Measurements from ENCODE around the gene TAS1R3. TPM values are rescaled to one million over a fixed set of nuclear protein-coding genes. Genes with fewer than 3 reads are reported as not detected.

Gene TAS1R3
- total RNA-seq, 2 donors from 2014 or later = 0.81 to 0.89 TPM

DNA sequence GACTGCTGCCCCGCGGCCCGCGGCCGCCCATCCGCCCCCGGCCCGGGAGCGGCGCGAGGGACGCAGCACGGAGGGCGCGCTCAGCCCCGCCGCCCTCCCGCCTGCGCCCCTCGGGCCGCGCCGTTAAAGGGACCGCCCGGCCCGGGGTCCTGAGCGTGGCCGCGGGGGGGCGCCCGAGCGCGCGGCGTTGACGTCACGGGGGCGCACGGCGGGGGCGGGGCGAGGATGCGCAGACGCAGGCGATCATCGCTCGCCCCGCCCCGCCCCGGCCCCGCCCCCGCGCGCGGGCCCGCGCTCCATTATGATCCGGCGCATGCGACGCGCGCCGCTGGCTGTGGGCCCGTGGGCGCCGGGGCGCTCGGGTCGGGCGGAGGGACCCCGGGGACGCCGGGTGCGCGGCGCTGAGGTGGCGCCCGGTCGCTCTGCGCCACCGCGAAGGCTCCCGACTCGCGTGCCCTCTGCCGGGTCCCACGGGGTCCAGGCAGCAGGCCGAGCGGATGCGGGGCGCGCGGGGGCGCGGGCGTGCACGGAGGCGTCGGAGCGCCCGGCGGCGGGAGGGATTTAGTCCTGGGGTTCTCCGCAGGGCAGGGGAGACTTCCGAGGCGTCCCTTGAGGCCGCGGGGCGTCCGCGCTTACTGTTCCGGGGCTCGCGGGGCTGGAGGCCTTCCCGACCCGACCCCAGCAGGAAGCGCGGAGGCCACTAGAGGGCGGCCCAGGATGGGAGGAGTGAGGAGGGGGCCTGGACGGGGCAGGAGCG lies 18.4 kb downstream of the TAS1R3 start, which contains the start of gene DVL1:
Gene DVL1, minus strand, starts transcription at position 163 of the 757 bp plus-strand sequence. CDS start 353 bp downstream, outside the sequence.
- peak; percentile 84 for DNase-seq (ENCODE audit: low spot score)
- Mint-ChIP-seq H3K4me1 (ENCODE audit: low read depth in 2 of 2) (peaks cover 0 to 14% of the 10 kb centered on the region in 2 donors), H3K36me3 (no peaks in the 10 kb centered on the region), H3K4me3 (peak within 1 kb of the TSS; percentile 69), H3K9me3 (no peaks in the 10 kb centered on the region), H3K27ac (no peak within 1 kb of the TSS), H3K27me3 (peaks cover 0 to 6% of the 10 kb centered on the region in 2 donors)
- peak; percentile 88 to 91 for ATAC-seq

DNA sequence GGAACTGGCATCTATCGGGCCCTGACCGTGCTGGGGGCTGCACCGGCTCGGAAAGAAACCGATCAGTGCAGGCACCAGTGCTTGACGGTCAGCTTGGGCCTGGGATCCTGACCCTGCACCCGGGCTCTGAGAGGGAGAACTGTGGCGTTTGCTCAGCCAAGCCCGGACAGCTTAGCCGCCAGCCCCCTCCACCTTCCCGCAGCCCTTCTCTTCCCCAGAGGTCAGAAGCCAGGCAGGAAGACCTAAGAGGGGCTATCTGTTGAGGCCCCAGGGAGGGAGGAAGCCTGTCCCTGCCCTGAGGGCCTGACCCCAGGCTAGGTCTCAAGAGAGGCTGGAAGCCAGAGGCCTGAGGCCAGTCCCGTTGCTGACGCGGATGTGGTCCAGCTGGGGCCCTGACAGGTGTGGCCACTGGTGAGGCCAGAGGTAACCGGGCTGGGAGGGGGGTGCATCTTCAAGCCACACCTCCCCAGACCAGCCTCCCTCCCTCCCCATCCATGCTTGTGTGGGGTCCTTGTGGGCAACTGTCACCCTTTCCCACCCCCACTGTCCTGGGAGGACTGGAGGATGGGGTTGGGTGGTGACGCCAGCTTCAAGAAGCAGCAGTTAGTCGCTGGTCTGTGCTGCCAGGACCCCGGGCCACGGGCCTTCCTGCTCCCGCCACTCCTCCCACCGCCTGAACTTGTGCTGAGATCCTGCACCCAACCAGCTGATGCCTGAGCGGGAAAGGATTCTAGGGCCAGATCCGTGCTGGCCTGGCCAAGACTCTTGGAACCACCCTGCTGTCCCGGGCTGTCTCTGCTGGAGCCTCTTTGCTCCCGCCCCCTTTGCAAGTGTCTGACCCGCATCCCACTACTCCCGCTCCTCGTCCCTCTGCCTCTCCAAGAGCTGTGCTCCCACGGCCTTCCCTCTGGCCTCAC lies 20.7 kb downstream of the TAS1R3 start:
- DNase-seq (ENCODE audit: low spot score) = no peak
- H3K9me3 Mint-ChIP-seq = no peaks in the 10 kb centered on the region
- H3K27ac Mint-ChIP-seq = peak overlapping the region; percentile 26 to 60
- no peaks in the 10 kb centered on the region for H3K36me3 Mint-ChIP-seq
- H3K4me3 Mint-ChIP-seq = peak overlapping the region; percentile 62
- H3K27me3 Mint-ChIP-seq = peaks cover 0 to 6% of the 10 kb centered on the region in 2 donors
- H3K4me1 Mint-ChIP-seq (ENCODE audit: low read depth in 2 of 2) = peaks cover 0 to 12% of the 10 kb centered on the region in 2 donors
- no peak for ATAC-seq

DNA sequence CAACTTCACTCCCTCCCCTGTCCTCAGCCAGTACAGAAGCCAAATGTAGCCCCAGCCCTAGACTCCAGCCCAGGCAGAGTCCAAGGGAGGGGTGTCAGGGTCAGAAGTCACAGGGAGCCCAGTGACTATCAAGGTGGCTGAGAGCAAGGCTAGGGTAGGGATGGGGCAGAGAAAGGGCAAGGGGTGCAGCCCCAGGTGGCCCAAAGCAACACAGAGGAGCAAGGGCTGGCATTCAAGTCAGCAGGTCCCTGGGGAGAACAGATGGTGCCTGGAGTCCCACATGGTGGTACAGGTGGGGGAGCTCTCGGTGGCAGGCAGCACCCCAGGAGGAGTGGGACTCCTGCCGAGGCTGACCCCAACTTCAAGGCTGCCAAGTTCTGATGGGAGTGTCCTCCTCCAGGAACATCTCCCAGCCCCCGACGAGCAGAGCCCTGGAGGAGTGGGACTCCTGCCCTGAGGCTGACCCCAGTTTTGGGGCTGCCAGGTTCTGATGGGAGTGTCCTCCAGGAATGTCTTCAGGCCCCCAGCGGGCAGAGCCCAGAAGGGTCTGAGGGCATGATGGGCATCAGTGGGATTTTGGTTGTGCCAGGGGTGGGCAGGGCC lies 21.8 kb downstream of the TAS1R3 start:
- Mint-ChIP-seq H3K4me3 (no peak overlapping the region), H3K4me1 (ENCODE audit: low read depth in 2 of 2) (peaks cover 0 to 7% of the 10 kb centered on the region in 2 donors), H3K36me3 (no peaks in the 10 kb centered on the region), H3K27me3 (peaks cover 0 to 8% of the 10 kb centered on the region in 2 donors), H3K9me3 (no peaks in the 10 kb centered on the region), H3K27ac (no peak overlapping the region)
- no peak for DNase-seq (ENCODE audit: low spot score)
- no peak for ATAC-seq

DNA sequence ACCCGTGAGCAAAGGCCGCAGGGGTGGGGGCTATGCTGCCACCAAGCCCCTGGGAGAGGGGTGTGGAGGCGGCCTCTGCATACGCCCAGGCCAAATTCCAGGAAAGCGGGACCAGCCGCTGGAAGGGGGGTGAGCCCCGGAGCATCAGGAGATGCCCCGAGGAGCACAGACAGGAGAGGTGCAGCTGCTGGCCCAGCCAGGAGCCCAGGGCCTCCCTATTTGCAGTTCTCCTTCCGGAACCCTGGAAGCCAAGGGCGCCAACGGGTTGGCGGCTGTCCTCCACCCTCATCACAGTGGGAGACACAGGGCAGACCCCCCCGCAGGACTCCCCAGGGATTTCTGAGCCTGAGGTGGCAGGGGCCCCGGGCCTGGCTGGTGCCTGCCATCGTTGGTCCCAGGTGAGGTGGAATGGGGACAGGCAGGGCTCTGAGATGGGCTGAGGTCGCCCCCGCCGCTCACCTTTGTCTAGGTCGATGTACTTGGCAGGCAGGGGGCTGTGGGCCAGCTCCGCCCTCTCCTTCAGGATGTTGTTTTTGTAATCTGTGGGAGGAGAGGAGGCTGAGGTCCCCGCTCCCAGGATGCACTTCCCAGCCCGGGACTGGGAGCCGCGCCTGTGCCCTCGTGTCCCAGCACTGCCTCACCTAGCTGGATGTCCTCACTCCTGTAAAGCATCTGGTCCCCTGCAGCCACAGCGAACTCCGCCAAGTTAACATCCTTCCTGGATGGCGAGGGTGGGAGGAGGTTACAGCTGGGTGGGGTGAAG lies 22.5 kb downstream of the TAS1R3 start:
- H3K27me3 Mint-ChIP-seq = peaks cover 0 to 9% of the 10 kb centered on the region in 2 donors
- no peak for ATAC-seq
- peaks cover 0 to 7% of the 10 kb centered on the region in 2 donors for H3K4me1 Mint-ChIP-seq (ENCODE audit: low read depth in 2 of 2)
- no peak overlapping the region for H3K27ac Mint-ChIP-seq
- DNase-seq (ENCODE audit: low spot score) = no peak
- no peak overlapping the region for H3K4me3 Mint-ChIP-seq
- no peaks in the 10 kb centered on the region for H3K36me3 Mint-ChIP-seq
- H3K9me3 Mint-ChIP-seq = no peaks in the 10 kb centered on the region

DNA sequence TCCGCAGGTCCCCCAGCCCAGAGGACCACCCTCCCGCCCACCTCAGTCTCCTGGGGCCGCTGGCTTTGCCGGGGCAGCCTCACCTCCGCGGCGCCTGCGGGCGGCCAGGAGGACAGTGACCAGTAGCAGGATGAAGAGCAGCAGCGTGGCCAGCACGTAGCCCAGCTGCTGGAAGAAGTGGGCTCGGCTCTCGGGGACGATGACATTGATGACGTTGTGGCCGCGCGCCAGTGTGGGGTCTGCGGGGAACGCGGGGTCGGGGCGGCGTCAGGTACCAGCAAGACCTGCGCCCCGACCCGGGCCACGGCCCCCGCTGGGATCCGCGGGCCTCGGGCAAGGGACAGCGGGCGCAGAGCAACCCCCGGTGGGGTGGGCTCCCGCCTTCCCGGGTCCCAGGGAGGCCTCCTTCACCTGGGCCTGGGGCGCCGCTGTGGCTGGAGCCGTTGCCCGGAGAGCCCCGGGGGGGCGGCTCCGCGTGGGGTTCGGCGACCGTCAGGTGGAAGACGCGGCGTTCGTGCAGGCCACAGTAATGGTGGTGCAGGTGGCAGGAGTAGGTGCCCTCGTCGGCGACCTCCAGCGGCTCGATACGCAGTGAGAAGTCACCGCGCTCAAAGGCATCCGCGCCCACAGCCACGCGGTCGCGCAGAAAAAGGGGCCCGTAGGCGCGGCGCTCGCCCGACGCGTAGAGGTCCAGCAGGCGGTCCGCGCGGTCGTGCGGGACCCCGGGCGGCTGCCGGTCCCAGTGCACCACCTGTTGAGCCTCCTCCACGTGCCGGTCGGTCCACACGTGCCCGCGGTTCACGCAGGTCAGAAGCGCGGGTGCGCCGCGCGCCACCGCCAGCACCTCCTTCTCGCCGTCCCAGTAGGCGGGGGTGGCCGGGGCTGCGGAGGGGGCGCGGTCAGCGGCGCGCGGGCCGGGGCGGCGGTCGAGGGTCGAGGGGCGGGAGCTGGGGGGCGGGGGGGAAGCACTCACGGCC lies 23.5 kb downstream of the TAS1R3 start:
- no peak for ATAC-seq
- no peaks in the 10 kb centered on the region for H3K9me3 Mint-ChIP-seq
- H3K27ac Mint-ChIP-seq = no peak overlapping the region
- no peak for DNase-seq (ENCODE audit: low spot score)
- H3K4me3 Mint-ChIP-seq = no peak overlapping the region
- H3K36me3 Mint-ChIP-seq = no peaks in the 10 kb centered on the region
- peaks cover 0 to 9% of the 10 kb centered on the region in 2 donors for H3K27me3 Mint-ChIP-seq
- peaks cover 0 to 10% of the 10 kb centered on the region in 2 donors for H3K4me1 Mint-ChIP-seq (ENCODE audit: low read depth in 2 of 2)

DNA sequence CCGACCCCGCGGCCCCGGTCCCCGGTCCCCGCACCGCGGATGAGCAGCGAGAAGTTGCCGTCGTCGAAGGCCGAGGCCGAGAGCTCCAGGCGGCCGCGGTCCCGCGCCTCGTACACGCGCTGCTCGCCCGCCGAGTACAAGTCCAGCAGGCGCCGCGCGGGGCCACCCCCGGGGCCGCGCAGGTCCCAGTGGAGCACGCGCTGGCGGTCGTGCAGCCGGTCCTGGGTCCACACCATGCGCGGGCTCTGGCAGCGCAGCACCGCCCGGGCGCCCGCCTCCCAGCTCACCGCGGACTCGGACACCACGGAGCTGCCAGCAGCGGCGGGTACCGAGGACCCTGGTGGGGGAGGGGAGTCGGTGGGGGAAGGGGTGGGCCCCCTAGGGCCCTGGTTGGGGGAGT lies 24.3 kb downstream of the TAS1R3 start:
- Mint-ChIP-seq H3K9me3 (no peaks in the 10 kb centered on the region), H3K27me3 (peaks cover under 1 to 9% of the 10 kb centered on the region in 2 donors), H3K4me1 (ENCODE audit: low read depth in 2 of 2) (peaks cover 0 to 10% of the 10 kb centered on the region in 2 donors), H3K27ac (no peak overlapping the region), H3K36me3 (no peaks in the 10 kb centered on the region), H3K4me3 (no peak overlapping the region)
- ATAC-seq = peak; percentile 29 to 52
- DNase-seq (ENCODE audit: low spot score) = no peak

DNA sequence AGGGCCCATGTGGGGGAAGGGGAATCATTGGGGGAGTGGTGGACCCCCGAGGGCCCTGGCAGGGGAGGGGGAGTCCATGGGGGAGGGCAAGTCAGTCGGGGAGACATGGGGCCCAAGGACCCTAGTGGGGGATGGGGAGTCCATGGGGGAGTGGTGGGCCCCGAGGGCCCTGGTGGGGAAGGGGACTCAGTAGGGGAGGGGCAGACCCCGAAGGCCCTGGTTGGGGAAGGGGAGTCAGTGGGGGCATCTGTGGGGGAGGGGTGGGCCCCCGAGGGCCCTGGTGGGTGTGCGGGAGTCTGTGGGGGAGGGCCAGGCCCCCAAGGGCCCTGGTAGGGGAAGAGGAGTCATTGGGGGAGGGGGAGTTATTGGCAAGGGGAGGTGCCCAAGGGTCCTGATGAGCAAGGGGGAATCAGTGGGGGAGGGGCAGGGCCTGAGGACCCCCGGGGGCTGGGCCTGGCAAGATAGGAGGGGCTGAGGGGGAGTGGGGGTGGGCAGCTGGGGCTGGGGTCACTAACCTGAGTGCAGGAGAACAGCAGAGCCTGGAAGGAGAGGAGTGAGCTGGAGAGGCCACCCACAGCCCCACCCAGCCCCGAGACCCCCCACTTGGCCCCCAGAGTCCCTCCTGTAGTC lies 25.2 kb downstream of the TAS1R3 start:
- no peak for ATAC-seq
- Mint-ChIP-seq H3K36me3 (no peaks in the 10 kb centered on the region), H3K4me3 (no peak overlapping the region), H3K27ac (no peak overlapping the region), H3K4me1 (ENCODE audit: low read depth in 2 of 2) (peaks cover 0 to 10% of the 10 kb centered on the region in 2 donors), H3K27me3 (peaks cover 9 to 14% of the 10 kb centered on the region in 2 donors), H3K9me3 (no peaks in the 10 kb centered on the region)
- no peak for DNase-seq (ENCODE audit: low spot score)

DNA sequence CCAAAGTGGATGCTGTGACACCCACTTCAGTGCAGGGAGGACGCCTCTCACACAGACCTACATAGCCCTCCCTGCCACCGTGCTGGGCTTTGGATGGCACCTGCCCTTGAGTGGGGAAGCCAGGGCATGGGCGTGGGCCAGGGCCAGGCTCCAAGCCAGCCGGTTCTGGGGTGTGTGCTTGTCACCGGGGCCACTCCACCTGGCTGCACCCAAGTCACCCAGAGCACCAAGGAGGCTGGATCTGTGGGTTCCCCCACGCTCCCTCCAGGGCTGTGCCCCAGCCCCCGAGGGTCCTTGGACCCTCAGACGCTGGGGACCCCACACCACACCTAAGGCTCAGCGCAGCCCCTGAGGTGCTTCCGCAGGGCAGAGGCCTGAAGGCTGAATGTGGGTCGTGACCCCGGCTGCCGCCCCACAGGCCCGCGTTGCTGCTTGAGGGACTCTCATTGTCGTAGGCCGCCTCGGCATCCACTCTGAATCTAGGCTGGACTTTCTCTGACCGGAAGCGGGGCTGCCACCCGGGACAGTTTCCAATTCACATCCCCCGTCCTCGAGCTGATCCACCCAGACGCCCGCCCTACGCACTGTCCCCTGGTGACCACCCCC lies 25.8 kb downstream of the TAS1R3 start:
- H3K4me1 Mint-ChIP-seq (ENCODE audit: low read depth in 2 of 2) = peaks cover 0 to 10% of the 10 kb centered on the region in 2 donors
- H3K4me3 Mint-ChIP-seq = no peak overlapping the region
- H3K27ac Mint-ChIP-seq = no peak overlapping the region
- no peaks in the 10 kb centered on the region for H3K36me3 Mint-ChIP-seq
- H3K9me3 Mint-ChIP-seq = no peaks in the 10 kb centered on the region
- no peak for DNase-seq (ENCODE audit: low spot score)
- ATAC-seq = no peak
- peaks cover 10 to 14% of the 10 kb centered on the region in 2 donors for H3K27me3 Mint-ChIP-seq

DNA sequence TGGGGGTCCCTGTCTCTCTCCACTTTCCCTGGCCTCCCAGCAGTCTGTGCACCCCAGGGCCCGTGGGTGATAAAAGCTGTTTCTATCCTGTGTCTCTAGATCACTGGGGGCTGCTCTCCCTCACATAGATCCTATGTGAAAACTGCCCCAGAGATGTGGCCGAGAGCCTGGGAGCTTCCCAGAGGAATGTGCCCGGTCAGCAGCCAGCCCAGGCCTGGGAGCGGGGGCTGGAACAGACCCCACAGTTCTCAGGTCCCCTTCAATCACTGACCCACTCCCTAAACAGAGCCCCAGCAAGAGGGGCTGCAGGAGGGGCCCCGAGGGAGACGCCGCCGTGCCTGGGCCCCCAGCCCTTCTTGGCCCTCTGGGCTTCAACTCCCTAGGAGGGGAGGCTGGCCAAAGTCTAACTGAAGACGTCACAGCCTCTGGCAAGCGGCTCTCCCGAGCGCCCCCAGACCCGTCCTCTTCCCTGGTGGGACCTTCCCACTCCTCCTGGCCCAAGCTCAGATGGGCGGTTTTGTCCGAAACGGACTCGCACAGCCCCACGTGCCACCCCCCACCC lies 26.9 kb downstream of the TAS1R3 start:
- peaks cover 0 to 5% of the 10 kb centered on the region in 2 donors for H3K4me1 Mint-ChIP-seq (ENCODE audit: low read depth in 2 of 2)
- H3K27ac Mint-ChIP-seq = no peak overlapping the region
- no peaks in the 10 kb centered on the region for H3K9me3 Mint-ChIP-seq
- no peak for ATAC-seq
- no peak overlapping the region for H3K4me3 Mint-ChIP-seq
- no peak for DNase-seq (ENCODE audit: low spot score)
- no peaks in the 10 kb centered on the region for H3K36me3 Mint-ChIP-seq
- peaks cover 10 to 11% of the 10 kb centered on the region in 2 donors for H3K27me3 Mint-ChIP-seq

DNA sequence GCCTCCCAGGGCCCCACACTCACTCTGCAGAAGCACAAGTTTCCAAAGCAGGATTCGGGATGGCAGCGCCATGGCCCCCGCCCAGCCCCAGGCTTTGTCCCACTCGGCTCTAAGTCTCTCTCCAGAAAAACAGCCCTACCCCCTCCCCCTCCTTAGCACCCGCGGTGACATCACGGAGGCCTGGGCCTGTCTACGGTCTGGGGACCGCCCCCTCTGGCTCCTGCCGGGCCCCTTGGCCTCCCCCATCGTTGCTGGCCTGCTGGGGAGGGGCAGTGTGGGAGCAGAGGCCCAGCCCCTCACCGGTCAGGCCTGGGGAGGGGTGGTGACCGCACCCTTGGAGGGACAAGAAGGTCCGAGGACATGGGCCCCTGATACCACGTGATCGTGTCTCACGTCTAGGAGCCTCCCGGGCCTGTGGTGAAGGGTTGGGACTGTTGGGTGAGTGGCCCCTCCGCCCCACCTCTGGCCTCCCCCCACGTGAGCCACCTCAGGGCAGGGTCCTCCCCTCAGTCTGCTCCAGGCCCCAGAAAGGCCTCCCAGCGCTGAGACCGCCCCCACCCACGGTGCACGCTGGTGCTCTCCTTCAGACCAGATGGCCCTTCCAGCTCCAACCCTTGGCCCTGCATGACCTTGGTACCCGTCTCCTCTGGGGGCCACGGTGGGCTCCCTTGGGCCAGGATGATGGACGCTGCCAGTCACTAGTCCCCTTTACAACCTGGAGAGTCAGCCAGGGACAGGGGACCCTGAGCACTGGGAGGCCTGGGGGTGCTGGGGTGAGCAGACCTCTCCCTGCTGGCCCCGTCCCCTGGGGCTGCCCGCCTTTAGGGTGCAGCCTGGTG lies 27.6 kb downstream of the TAS1R3 start, which contains the start of gene MXRA8:
Gene MXRA8, minus strand, starts transcription at position 123 of the 839 bp plus-strand sequence. Its CDS starts 51 bp downstream, at position 72.
- Mint-ChIP-seq H3K4me1 (ENCODE audit: low read depth in 2 of 2) (peaks cover 0 to 5% of the 10 kb centered on the region in 2 donors), H3K9me3 (no peaks in the 10 kb centered on the region), H3K27ac (no peak within 1 kb of the TSS), H3K36me3 (no peaks in the 10 kb centered on the region), H3K4me3 (no peak within 1 kb of the TSS), H3K27me3 (peaks cover 10 to 11% of the 10 kb centered on the region in 2 donors)
- peak in 1 of 2 donors; percentile 46 for ATAC-seq
- DNase-seq (ENCODE audit: low spot score) = no peak

DNA sequence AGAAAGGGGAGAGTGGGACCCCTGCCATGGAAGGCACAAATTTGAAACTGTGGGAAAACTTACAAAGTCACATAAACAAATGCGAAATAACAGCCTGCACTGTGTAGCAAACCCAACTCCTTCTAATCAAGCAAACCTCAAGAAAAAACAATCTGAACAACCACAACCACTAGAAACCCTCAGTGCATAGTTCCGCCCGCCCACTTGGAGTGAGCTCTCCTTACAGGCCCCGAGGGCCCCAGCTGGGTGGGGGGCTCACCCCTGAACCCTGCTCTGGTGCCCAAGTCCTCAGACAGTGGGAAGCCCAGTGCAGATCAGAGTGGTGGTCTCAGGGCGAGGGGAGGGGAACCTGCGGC lies 28.2 kb downstream of the TAS1R3 start:
- no peak for DNase-seq (ENCODE audit: low spot score)
- Mint-ChIP-seq H3K36me3 (no peaks in the 10 kb centered on the region), H3K9me3 (no peaks in the 10 kb centered on the region), H3K27ac (no peak overlapping the region), H3K27me3 (peaks cover 9 to 10% of the 10 kb centered on the region in 2 donors), H3K4me1 (ENCODE audit: low read depth in 2 of 2) (peaks cover 0 to 3% of the 10 kb centered on the region in 2 donors), H3K4me3 (no peak overlapping the region)
- no peak for ATAC-seq
